WTC11 (cell line): Measurements from ENCODE around the gene NCS1. TPM values are rescaled to one million over a fixed set of nuclear protein-coding genes. Genes with fewer than 3 reads are reported as not detected.

Source experiments
- ATAC-seq: fragments of 200-7000 bp; cut with Tn5 transposase; 2 replicates; pipeline ENCODE4 v1.10.0; 2021; ENCODE audit warnings: mild to moderate bottlenecking, moderate library complexity
- CTCF ChIA-PET: fragments of 300-600 bp; sonication (Branson Sonifier 250); formaldehyde crosslinking; loops from one replicate; lab custom pipeline; 2021; ENCODE audit warnings: antibody characterized with exemption; lab: Charles Lee
- POLR2A ChIA-PET: fragments of 350-600 bp; sonication (Branson Sonifier 250); formaldehyde crosslinking; loops from one replicate; lab custom pipeline; 2021; ENCODE audit warnings: antibody characterized with exemption; lab: Charles Lee
- DNase-seq: peaks from one replicate; pipeline ENCODE4 v3.0.0; 2021; ENCODE audit warnings: low spot score
- H3K27ac Mint-ChIP-seq: 2 replicates; pipeline ENCODE4 v1.8.0; 2021; ENCODE audit warnings: mixed read lengths
- H3K27me3 Mint-ChIP-seq: 2 replicates; pipeline ENCODE4 v1.8.0; 2021; ENCODE audit warnings: low read depth, mild to moderate bottlenecking, moderate library complexity, mixed read lengths
- H3K36me3 Mint-ChIP-seq: 2 replicates; pipeline ENCODE4 v1.8.0; 2021; ENCODE audit warnings: mixed read lengths
- H3K4me1 Mint-ChIP-seq: 2 replicates; pipeline ENCODE4 v1.8.0; 2022; ENCODE audit warnings: mixed read lengths
- H3K4me3 Mint-ChIP-seq: 2 replicates; pipeline ENCODE4 v1.8.0; 2021; ENCODE audit warnings: mild to moderate bottlenecking, moderate library complexity, mixed read lengths
- H3K9me3 Mint-ChIP-seq: 2 replicates; pipeline ENCODE4 v1.8.0; 2021; ENCODE audit warnings: mixed read lengths
- AFF4 ChIP-seq: sonication (generic); formaldehyde crosslinking; IDR thresholded peaks from 2 replicates; pipeline ENCODE4 v1.8.1; 2023; ENCODE audit warnings: mild to moderate bottlenecking, missing genetic modification reagents, borderline replicate concordance
- ATF1 ChIP-seq: sonication (generic); formaldehyde crosslinking; IDR thresholded peaks from 2 replicates; pipeline ENCODE4 v1.8.1; 2023; ENCODE audit warnings: mild to moderate bottlenecking, moderate library complexity, missing genetic modification reagents
- CBFB ChIP-seq: sonication (generic); formaldehyde crosslinking; IDR thresholded peaks from 2 replicates; pipeline ENCODE4 v1.8.1; 2022; ENCODE audit warnings: mild to moderate bottlenecking, low read depth, missing genetic modification reagents
- IRF2 ChIP-seq: sonication (generic); formaldehyde crosslinking; IDR thresholded peaks from 2 replicates; pipeline ENCODE4 v1.8.0; 2022; ENCODE audit warnings: low read depth, missing genetic modification reagents, borderline replicate concordance
- JAZF1 ChIP-seq: fragments of 250-450 bp; sonication (Bioruptor Pico); IDR thresholded peaks from 2 replicates; pipeline ENCODE4 v1.9.0; 2021; ENCODE audit warnings: moderate library complexity, mild to moderate bottlenecking, inconsistent platforms
- MLX ChIP-seq: sonication (generic); formaldehyde crosslinking; IDR thresholded peaks from 2 replicates; pipeline ENCODE4 v1.8.1; 2023; ENCODE audit warnings: mild to moderate bottlenecking, missing genetic modification reagents, moderate library complexity
- MXD4 ChIP-seq: fragments of 250-450 bp; sonication (Bioruptor Pico); IDR thresholded peaks from 2 replicates; pipeline ENCODE4 v1.8.0; 2021; ENCODE audit warnings: mild to moderate bottlenecking, moderate library complexity, borderline replicate concordance
- NR2C2 ChIP-seq: sonication (generic); formaldehyde crosslinking; IDR thresholded peaks from 2 replicates; pipeline ENCODE4 v1.8.0; 2022; ENCODE audit warnings: mild to moderate bottlenecking, missing genetic modification reagents
- PRDM15 ChIP-seq: sonication (generic); formaldehyde crosslinking; IDR thresholded peaks from 2 replicates; pipeline ENCODE4 v1.8.0; 2022; ENCODE audit warnings: missing genetic modification reagents
- STAT6 ChIP-seq: sonication (generic); formaldehyde crosslinking; conservative IDR thresholded peaks from 2 replicates; pipeline ENCODE4 v1.8.1; 2023; ENCODE audit warnings: mild to moderate bottlenecking, low read depth, missing genetic modification reagents, moderate library complexity
- TP53 ChIP-seq: sonication (generic); formaldehyde crosslinking; IDR thresholded peaks from 2 replicates; pipeline ENCODE4 v1.8.1; 2023; ENCODE audit warnings: mild to moderate bottlenecking, missing genetic modification reagents
- ZMAT4 ChIP-seq: fragments of 250-450 bp; sonication (Bioruptor Pico); IDR thresholded peaks from 2 replicates; pipeline ENCODE4 v1.9.0; 2021; ENCODE audit warnings: mild to moderate bottlenecking
- total RNA-seq: library from RNA; stranded (reverse); gene quantifications from 3 replicates; pipeline ENCODE4 v1.2.3, GENCODE V29; 2021
- TF ChIP-seq, protein P1 (sequence below): sonication (generic); formaldehyde crosslinking; IDR thresholded peaks from 2 replicates; pipeline ENCODE4 v1.8.0; 2023; ENCODE audit warnings: mild to moderate bottlenecking, missing genetic modification reagents
- TF ChIP-seq, protein P2 (sequence below): sonication (generic); formaldehyde crosslinking; IDR thresholded peaks from 2 replicates; pipeline ENCODE4 v1.8.0; 2022; ENCODE audit warnings: mild to moderate bottlenecking, missing genetic modification reagents
- TF ChIP-seq, protein P3 (sequence below): sonication (generic); formaldehyde crosslinking; IDR thresholded peaks from 2 replicates; pipeline ENCODE4 v1.8.1; 2023; ENCODE audit warnings: mild to moderate bottlenecking, missing genetic modification reagents

NCS1 gene
- total RNA-seq, 1 experiment from 2014 or later = 32.4 TPM

DNA sequence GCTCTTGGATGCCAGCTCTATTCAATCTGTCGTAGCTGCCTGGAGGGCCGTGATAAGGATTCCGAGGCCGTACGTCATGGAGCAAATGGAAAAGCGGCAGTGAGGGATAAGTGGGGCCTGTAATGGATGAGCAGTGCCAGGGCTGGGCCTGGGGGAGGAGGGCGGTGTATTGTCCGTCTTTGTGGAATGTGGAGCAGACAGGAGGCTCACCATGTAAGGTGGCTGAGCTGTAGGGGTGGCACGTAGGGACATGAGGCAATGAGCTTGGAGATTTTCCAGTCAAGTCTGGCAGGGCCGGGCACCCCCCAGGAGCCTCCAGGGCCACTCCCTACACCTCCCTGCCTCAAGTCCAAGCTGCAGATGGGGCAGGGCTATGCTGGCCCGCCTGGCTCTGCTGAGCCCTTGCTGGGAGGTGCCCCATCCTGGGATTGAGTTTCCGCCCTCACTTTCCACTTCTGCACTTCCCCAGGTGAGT is 29.2 kb downstream of the NCS1 start:
- no peak for TF ChIP-seq MXD4 (CRISPR knock-in tag)
- Mint-ChIP-seq H3K27ac (peak overlapping the region; percentile 84), H3K36me3 (no peaks in the 10 kb centered on the region), H3K4me3 (no peak overlapping the region), H3K9me3 (no peaks in the 10 kb centered on the region), H3K27me3 (no peaks in the 10 kb centered on the region; the same call in 1 of the 2 replicates), H3K4me1 (peaks cover 10% of the 10 kb centered on the region)
- CTCF ChIA-PET = interaction anchor here (1.3 kb wide), 1 partner anchor 35 kb away, joined by 3 read pairs; no protein-coding TSS in a partner anchor
- DNase-seq = no peak
- POLR2A ChIA-PET = no interaction called here
- no peak for ATAC-seq

DNA sequence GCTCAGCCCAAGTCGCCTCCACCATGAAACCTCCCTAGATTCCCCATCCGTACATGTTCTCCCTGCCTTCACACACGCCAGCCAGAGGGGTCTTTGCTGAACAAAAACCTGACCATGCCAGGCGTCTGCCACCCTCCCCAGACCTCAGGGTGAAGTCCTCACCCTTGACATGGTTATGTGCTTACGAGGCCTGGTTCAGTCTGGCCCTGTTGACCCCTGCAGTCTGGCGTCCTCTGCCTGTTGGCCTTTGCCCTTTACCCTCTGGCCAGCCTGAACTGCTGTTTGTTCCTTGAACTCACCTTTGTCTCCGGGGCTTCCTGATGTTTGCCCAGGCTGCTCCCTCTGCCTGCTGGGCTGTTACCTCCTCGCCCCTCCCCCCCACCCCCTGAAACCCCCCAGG is 29.8 kb downstream of the NCS1 start:
- no peak overlapping the region for H3K4me3 Mint-ChIP-seq
- CTCF ChIA-PET = no interaction called here

More for the DNA sequence above, 29.8 kb downstream of the NCS1 start:
- DNase-seq = no peak
- Mint-ChIP-seq H3K36me3 (no peaks in the 10 kb centered on the region), H3K9me3 (no peaks in the 10 kb centered on the region)
- TF ChIP-seq, protein P1, sequence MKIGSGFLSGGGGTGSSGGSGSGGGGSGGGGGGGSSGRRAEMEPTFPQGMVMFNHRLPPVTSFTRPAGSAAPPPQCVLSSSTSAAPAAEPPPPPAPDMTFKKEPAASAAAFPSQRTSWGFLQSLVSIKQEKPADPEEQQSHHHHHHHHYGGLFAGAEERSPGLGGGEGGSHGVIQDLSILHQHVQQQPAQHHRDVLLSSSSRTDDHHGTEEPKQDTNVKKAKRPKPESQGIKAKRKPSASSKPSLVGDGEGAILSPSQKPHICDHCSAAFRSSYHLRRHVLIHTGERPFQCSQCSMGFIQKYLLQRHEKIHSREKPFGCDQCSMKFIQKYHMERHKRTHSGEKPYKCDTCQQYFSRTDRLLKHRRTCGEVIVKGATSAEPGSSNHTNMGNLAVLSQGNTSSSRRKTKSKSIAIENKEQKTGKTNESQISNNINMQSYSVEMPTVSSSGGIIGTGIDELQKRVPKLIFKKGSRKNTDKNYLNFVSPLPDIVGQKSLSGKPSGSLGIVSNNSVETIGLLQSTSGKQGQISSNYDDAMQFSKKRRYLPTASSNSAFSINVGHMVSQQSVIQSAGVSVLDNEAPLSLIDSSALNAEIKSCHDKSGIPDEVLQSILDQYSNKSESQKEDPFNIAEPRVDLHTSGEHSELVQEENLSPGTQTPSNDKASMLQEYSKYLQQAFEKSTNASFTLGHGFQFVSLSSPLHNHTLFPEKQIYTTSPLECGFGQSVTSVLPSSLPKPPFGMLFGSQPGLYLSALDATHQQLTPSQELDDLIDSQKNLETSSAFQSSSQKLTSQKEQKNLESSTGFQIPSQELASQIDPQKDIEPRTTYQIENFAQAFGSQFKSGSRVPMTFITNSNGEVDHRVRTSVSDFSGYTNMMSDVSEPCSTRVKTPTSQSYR (CRISPR knock-in tag) = no peak
- TF ChIP-seq STAT6 (CRISPR knock-in tag) (no peak), AFF4 (no peak), ATF1 (CRISPR knock-in tag) (no peak), TP53 (CRISPR knock-in tag) (no peak), IRF2 (no peak), ZMAT4 (CRISPR knock-in tag) (no peak), NR2C2 (CRISPR knock-in tag) (no peak), MLX (CRISPR knock-in tag) (no peak), JAZF1 (CRISPR knock-in tag) (no peak), PRDM15 (no peak), CBFB (CRISPR knock-in tag) (no peak)
- TF ChIP-seq, protein P2, sequence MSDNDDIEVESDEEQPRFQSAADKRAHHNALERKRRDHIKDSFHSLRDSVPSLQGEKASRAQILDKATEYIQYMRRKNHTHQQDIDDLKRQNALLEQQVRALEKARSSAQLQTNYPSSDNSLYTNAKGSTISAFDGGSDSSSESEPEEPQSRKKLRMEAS (CRISPR knock-in tag) = no peak
- TF ChIP-seq, protein P3, sequence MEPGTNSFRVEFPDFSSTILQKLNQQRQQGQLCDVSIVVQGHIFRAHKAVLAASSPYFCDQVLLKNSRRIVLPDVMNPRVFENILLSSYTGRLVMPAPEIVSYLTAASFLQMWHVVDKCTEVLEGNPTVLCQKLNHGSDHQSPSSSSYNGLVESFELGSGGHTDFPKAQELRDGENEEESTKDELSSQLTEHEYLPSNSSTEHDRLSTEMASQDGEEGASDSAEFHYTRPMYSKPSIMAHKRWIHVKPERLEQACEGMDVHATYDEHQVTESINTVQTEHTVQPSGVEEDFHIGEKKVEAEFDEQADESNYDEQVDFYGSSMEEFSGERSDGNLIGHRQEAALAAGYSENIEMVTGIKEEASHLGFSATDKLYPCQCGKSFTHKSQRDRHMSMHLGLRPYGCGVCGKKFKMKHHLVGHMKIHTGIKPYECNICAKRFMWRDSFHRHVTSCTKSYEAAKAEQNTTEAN (CRISPR knock-in tag) = no peak
- TF ChIP-seq, all 79 proteins: peak for 0
- ATAC-seq = no peak
- POLR2A ChIA-PET = no interaction called here
- H3K27ac Mint-ChIP-seq = peak overlapping the region; percentile 84
- H3K4me1 Mint-ChIP-seq = peaks cover 10% of the 10 kb centered on the region
- no peaks in the 10 kb centered on the region; the same call in 1 of the 2 replicates for H3K27me3 Mint-ChIP-seq
